Neural cell (in vitro differentiated cells): ENCODE results near the gene ATF1.
"Not testable (repeated sequence)": the region's sequence is repeated elsewhere in the genome, so short reads cannot be mapped to it uniquely, and the experiment has no call there.

ENCODE experiments used
- EP300 ChIP-seq: fragments of 450-650 bp; conservative IDR thresholded peaks from 2 replicates; pipeline ENCODE4 v1.6.1; 2014; ENCODE audit warnings: antibody characterized with exemption, mild to moderate bottlenecking, moderate library complexity; ENCODE audit not compliant: poor library complexity, severe bottlenecking
- TAF1 ChIP-seq: IDR thresholded peaks from 2 replicates; pipeline ENCODE4 v1.6.1; 2012; ENCODE audit warnings: low read depth
- TF ChIP-seq, protein P1 (sequence below): fragments of 450-650 bp; IDR thresholded peaks from 2 replicates; pipeline ENCODE4 v1.5.1; 2014; ENCODE audit warnings: antibody characterized with exemption, mild to moderate bottlenecking, moderate library complexity; ENCODE audit not compliant: poor library complexity, severe bottlenecking
- TF ChIP-seq, protein P2 (sequence below): IDR thresholded peaks from 2 replicates; pipeline ENCODE4 v1.6.1; 2012; ENCODE audit warnings: borderline replicate concordance

DNA sequence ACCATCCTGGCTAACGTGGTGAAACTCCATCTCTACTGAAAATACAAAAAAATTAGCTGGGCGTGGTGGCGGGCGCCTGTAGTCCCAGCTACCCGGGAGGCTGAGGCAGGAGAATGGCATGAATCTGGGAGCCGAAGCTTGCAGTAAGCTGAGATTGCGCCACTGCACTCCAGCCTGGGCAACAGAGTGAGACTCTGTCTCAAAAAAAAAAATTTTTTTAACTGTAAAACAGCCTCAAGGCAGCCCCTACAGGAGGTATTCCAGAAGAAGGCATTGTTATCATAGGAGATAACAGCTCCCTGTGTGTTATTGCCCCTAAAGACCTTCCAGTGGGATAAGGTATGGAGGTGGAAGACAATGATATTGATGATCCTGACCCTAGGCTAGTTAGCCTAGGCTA lies 51.0 kb downstream of the ATF1 start:
- TF ChIP-seq, protein P1, sequence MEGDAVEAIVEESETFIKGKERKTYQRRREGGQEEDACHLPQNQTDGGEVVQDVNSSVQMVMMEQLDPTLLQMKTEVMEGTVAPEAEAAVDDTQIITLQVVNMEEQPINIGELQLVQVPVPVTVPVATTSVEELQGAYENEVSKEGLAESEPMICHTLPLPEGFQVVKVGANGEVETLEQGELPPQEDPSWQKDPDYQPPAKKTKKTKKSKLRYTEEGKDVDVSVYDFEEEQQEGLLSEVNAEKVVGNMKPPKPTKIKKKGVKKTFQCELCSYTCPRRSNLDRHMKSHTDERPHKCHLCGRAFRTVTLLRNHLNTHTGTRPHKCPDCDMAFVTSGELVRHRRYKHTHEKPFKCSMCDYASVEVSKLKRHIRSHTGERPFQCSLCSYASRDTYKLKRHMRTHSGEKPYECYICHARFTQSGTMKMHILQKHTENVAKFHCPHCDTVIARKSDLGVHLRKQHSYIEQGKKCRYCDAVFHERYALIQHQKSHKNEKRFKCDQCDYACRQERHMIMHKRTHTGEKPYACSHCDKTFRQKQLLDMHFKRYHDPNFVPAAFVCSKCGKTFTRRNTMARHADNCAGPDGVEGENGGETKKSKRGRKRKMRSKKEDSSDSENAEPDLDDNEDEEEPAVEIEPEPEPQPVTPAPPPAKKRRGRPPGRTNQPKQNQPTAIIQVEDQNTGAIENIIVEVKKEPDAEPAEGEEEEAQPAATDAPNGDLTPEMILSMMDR, result not testable (repeated sequence)
- TF ChIP-seq TAF1, EP300: not testable (repeated sequence)
- TF ChIP-seq, protein P2, sequence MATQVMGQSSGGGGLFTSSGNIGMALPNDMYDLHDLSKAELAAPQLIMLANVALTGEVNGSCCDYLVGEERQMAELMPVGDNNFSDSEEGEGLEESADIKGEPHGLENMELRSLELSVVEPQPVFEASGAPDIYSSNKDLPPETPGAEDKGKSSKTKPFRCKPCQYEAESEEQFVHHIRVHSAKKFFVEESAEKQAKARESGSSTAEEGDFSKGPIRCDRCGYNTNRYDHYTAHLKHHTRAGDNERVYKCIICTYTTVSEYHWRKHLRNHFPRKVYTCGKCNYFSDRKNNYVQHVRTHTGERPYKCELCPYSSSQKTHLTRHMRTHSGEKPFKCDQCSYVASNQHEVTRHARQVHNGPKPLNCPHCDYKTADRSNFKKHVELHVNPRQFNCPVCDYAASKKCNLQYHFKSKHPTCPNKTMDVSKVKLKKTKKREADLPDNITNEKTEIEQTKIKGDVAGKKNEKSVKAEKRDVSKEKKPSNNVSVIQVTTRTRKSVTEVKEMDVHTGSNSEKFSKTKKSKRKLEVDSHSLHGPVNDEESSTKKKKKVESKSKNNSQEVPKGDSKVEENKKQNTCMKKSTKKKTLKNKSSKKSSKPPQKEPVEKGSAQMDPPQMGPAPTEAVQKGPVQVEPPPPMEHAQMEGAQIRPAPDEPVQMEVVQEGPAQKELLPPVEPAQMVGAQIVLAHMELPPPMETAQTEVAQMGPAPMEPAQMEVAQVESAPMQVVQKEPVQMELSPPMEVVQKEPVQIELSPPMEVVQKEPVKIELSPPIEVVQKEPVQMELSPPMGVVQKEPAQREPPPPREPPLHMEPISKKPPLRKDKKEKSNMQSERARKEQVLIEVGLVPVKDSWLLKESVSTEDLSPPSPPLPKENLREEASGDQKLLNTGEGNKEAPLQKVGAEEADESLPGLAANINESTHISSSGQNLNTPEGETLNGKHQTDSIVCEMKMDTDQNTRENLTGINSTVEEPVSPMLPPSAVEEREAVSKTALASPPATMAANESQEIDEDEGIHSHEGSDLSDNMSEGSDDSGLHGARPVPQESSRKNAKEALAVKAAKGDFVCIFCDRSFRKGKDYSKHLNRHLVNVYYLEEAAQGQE, result not testable (repeated sequence)
